Calu3 (cell line): ENCODE results near the gene DDRGK1. TPM values are rescaled to one million over a fixed set of nuclear protein-coding genes. Genes with fewer than 3 reads are reported as not detected.
A peak's percentile ranks its signal among the peaks of the same experiment; 100 is the strongest.
"Not testable (repeated sequence)": the region's sequence is repeated elsewhere in the genome, so short reads cannot be mapped to it uniquely, and the experiment has no call there.

Experiments
- BruUV-seq: library from RNA; stranded (reverse); fragments of 400-500 nt; replicated peaks from 2 replicates; lab custom pipeline; 2021; lab: Mats Ljungman, UMichigan
- CTCF ChIA-PET: fragments of 300-600 bp; sonication (Branson Sonifier 250); formaldehyde crosslinking; loops from one replicate; lab custom pipeline; 2022; ENCODE audit warnings: antibody characterized with exemption; lab: Charles Lee
- DNase-seq: peaks from one replicate; pipeline ENCODE4 v3.0.0; 2022
- H3K27ac Mint-ChIP-seq: one replicate; pipeline ENCODE4 v1.8.0; 2022; ENCODE audit warnings: mixed read lengths; ENCODE audit not compliant: unreplicated experiment
- H3K27me3 Mint-ChIP-seq: one replicate; pipeline ENCODE4 v1.8.0; 2022; ENCODE audit warnings: mixed read lengths; ENCODE audit not compliant: unreplicated experiment
- H3K36me3 Mint-ChIP-seq: one replicate; pipeline ENCODE4 v1.8.0; 2022; ENCODE audit warnings: mild to moderate bottlenecking, moderate library complexity, mixed read lengths; ENCODE audit not compliant: insufficient read depth, unreplicated experiment
- H3K4me1 Mint-ChIP-seq: one replicate; pipeline ENCODE4 v1.8.0; 2022; ENCODE audit warnings: mild to moderate bottlenecking, low read depth, mixed read lengths; ENCODE audit not compliant: unreplicated experiment
- H3K4me3 Mint-ChIP-seq: one replicate; pipeline ENCODE4 v1.8.0; 2022; ENCODE audit warnings: mild to moderate bottlenecking, low read depth, moderate library complexity, mixed read lengths; ENCODE audit not compliant: unreplicated experiment
- H3K9me3 Mint-ChIP-seq: one replicate; pipeline ENCODE4 v1.8.0; 2022; ENCODE audit warnings: low read depth, mixed read lengths; ENCODE audit not compliant: unreplicated experiment
- intact Hi-C: fragments of 100-400 bp; cut with micrococcal nuclease; formaldehyde crosslinking; loops from one replicate; pipeline ENCODE4 v1.10.0; 2022; ENCODE audit not compliant: unreplicated experiment
- total RNA-seq: library from RNA; stranded (reverse); gene quantifications from 2 replicates; pipeline ENCODE4 v1.2.3, GENCODE V29; 2022
- TF ChIP-seq, protein P1 (sequence below): fragments of 200-600 bp; IDR thresholded peaks from one replicate; pipeline ENCODE4 v1.8.0; 2022; ENCODE audit warnings: antibody characterized with exemption; ENCODE audit not compliant: unreplicated experiment

The DDRGK1 gene
- total RNA-seq, 1 experiment from 2014 or later, result 30.9 TPM

DNA sequence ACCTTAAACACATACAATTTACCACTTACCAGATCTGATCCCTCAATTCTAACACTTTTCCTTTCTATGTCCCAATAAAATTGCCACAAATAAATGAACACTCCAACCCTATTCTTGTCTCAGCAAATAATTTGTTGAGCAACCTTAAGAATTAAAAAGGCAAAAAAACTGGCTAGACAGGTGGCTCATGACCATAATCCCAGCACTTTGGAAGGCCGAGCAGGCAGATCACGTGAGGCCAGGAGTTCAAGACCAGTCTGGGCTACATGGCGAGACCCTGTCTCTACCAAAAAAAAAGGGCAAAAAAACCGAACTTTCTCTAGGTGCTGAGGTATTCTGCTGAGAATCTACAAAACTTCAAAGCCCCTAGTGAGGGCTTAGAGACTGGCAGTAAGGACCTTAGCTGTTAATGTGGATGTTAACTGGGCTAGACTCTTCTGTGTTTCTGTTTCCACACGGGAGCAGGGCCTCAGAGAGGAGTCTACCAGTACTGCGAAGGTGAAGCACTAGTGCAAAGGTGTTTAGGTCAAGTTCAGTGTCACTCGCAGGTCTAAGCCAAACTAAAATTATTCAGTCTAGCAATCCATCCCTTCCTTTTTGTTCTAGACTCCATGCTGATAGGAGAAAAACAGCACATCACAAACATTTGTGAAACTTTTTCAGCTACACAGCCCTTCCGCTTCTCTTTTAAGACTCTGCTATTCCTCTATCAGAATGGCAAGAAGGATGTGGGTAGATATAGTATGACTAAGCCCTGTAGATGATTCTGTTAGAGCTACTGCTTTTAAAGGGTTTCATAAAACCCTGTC lies 47.5 kb downstream of the DDRGK1 start:
- CTCF ChIA-PET, result no interaction called here
- Mint-ChIP-seq H3K4me1 (peaks cover 11% of the 10 kb centered on the region), H3K4me3 (peak overlapping the region; percentile 85), H3K9me3 (no peaks in the 10 kb centered on the region), H3K27me3 (no peaks in the 10 kb centered on the region), H3K36me3 (peaks cover 32% of the 10 kb centered on the region), H3K27ac (no peak overlapping the region)
- no peak for DNase-seq
- BruUV-seq, result no TSS peak
- TF ChIP-seq, protein P1, sequence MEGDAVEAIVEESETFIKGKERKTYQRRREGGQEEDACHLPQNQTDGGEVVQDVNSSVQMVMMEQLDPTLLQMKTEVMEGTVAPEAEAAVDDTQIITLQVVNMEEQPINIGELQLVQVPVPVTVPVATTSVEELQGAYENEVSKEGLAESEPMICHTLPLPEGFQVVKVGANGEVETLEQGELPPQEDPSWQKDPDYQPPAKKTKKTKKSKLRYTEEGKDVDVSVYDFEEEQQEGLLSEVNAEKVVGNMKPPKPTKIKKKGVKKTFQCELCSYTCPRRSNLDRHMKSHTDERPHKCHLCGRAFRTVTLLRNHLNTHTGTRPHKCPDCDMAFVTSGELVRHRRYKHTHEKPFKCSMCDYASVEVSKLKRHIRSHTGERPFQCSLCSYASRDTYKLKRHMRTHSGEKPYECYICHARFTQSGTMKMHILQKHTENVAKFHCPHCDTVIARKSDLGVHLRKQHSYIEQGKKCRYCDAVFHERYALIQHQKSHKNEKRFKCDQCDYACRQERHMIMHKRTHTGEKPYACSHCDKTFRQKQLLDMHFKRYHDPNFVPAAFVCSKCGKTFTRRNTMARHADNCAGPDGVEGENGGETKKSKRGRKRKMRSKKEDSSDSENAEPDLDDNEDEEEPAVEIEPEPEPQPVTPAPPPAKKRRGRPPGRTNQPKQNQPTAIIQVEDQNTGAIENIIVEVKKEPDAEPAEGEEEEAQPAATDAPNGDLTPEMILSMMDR, result no peak
- intact Hi-C loops, result no loop called here

DNA sequence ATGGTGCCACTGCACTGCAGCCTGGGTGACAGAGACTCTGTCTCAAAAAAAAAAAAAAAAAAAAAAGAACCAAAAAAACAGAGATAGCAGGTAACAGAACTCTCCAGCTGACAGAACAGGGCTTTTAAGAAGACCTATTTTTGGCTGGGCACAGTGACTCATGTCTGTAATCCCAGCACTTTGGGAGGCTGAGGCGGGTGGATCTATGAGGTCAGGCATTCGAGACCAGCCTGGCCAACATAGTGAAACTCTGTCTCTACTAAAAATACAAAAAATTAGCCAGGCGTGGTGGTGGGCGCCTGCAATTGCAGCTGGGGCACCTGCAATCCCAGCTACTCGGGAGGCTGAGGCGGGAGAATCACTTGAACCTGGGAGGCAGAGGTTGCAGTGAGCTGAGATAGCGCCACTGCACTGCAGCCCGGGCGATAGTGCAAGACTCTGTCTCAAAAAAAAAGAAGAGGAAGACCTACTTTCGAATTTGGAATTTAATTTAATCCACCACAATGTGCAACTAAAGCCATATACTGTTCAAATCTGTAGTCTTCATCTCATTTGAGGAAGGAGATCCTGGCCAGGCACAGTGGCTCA lies 52.3 kb downstream of the DDRGK1 start:
- H3K4me1 Mint-ChIP-seq, CTCF ChIA-PET, H3K36me3 Mint-ChIP-seq, H3K27me3 Mint-ChIP-seq, DNase-seq, H3K4me3 Mint-ChIP-seq, BruUV-seq, intact Hi-C loops, H3K27ac Mint-ChIP-seq, H3K9me3 Mint-ChIP-seq: not testable (repeated sequence)

DNA sequence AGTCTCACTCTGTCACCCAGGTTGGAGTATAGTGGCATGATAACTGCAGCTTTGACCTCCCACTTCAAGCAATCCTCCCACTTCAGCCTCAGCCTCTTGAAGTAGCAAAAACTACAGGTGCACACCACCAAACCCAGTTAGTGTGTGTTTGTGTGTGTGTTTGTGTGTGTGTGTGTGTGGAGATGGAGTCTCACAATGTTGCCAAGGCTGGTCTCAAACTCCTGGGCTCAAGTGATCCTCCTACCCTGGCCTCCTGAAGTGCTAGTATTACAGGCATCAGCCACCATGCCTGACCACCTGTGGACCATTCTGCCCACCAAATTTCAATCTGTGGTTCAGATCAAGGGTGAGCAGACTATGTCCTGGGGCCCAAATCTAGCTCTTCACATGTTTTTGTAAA lies 53.6 kb downstream of the DDRGK1 start:
- Mint-ChIP-seq H3K27ac (no peak overlapping the region), H3K9me3 (no peaks in the 10 kb centered on the region), H3K36me3 (peaks cover 4% of the 10 kb centered on the region), H3K4me3 (no peak overlapping the region), H3K4me1 (no peaks in the 10 kb centered on the region), H3K27me3 (no peaks in the 10 kb centered on the region)
- no peak for DNase-seq
- TF ChIP-seq, protein P1, result no peak
- no TSS peak for BruUV-seq
- CTCF ChIA-PET, result no interaction called here
- intact Hi-C loops, result no loop called here

DNA sequence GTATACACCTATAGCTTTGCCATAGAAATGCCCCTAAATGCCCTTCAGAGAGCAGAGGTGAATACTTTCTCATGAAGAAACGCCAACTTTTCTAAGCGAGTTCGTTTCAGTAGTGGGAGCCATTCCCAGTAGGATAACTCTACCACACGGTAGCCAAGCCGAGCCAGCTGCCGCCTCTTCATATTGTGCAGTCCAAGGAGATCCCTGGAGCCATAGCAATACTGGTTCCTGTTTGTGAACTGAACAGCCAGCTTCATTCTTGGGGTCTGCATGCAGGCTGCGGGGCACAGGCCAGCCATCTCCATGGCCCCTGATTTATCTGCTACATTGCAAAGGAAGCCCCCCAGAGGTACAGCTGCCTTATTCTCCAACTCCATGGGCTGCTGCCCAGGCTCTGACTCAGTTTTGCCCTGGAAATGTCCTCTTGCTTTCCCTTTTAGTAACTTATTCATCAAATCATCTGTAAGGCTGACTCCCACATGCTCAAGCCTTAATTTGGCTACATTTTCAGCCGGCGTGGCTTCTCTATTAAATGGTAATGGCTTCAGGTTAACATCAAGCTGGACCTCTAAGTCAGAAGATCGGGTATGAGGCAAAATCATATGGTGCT lies 57.6 kb downstream of the DDRGK1 start:
- Mint-ChIP-seq H3K27me3 (no peaks in the 10 kb centered on the region), H3K9me3 (no peaks in the 10 kb centered on the region), H3K4me1 (no peaks in the 10 kb centered on the region), H3K36me3 (no peaks in the 10 kb centered on the region), H3K4me3 (no peak overlapping the region), H3K27ac (no peak overlapping the region)
- BruUV-seq, result no TSS peak
- TF ChIP-seq, protein P1, result no peak
- CTCF ChIA-PET, result no interaction called here
- intact Hi-C loops, result no loop called here
- DNase-seq, result no peak
